Measurements from ENCODE around the gene LMX1B.
"Not testable (repeated sequence)": the region's sequence is repeated elsewhere in the genome, so short reads cannot be mapped to it uniquely, and the experiment has no call there.

LMX1B gene

GRCh38 chr9:126613651-126614050 lies at the start of gene LMX1B:
Gene LMX1B (plus strand): TSS chr9:126613928. CDS start chr9:126614450, 522 bp downstream.
- no peak for DNase-seq (ENCODE audit: low read depth)

GRCh38 chr9:126564128-126564527 lies 49.6 kb upstream of the LMX1B start:
- no peak for DNase-seq (ENCODE audit: low read depth)

GRCh38 chr9:126564716-126565115 lies 49.0 kb upstream of the LMX1B start:
- no peak for DNase-seq (ENCODE audit: low read depth)

GRCh38 chr9:126565336-126566128 lies 48.2 kb upstream of the LMX1B start:
- no peak for DNase-seq (ENCODE audit: low read depth)

- DNase-seq (ENCODE audit: low read depth) = no peak
Observed at GRCh38 chr9:126569036-126569435, 44.7 kb upstream of the LMX1B start.

GRCh38 chr9:126578029-126578428 lies 35.7 kb upstream of the LMX1B start:
- DNase-seq (ENCODE audit: low read depth) = no peak

- not testable (repeated sequence) for DNase-seq (ENCODE audit: low read depth)
Observed at GRCh38 chr9:126580319-126580718, 33.4 kb upstream of the LMX1B start.

GRCh38 chr9:126581893-126582292 lies 31.8 kb upstream of the LMX1B start:
- DNase-seq (ENCODE audit: low read depth) = no peak

GRCh38 chr9:126582427-126582826 lies 31.3 kb upstream of the LMX1B start:
- no peak for DNase-seq (ENCODE audit: low read depth)

- no peak for DNase-seq (ENCODE audit: low read depth)
Observed at GRCh38 chr9:126583144-126583760, 30.5 kb upstream of the LMX1B start.

GRCh38 chr9:126584611-126585010 lies 29.1 kb upstream of the LMX1B start:
- DNase-seq (ENCODE audit: low read depth) = no peak

GRCh38 chr9:126586236-126586635 lies 27.5 kb upstream of the LMX1B start:
- no peak for DNase-seq (ENCODE audit: low read depth)

- DNase-seq (ENCODE audit: low read depth) = no peak
Observed at GRCh38 chr9:126587187-126588185, 26.2 kb upstream of the LMX1B start.

- no peak for DNase-seq (ENCODE audit: low read depth)
Observed at GRCh38 chr9:126588491-126589168, 25.1 kb upstream of the LMX1B start.

GRCh38 chr9:126589349-126589748 lies 24.4 kb upstream of the LMX1B start:
- DNase-seq (ENCODE audit: low read depth) = no peak

GRCh38 chr9:126591083-126591482 lies 22.6 kb upstream of the LMX1B start:
- DNase-seq (ENCODE audit: low read depth) = no peak

- DNase-seq (ENCODE audit: low read depth) = no peak
Observed at GRCh38 chr9:126591922-126592321, 21.8 kb upstream of the LMX1B start.

- no peak for DNase-seq (ENCODE audit: low read depth)
Observed at GRCh38 chr9:126592461-126592860, 21.3 kb upstream of the LMX1B start.

GRCh38 chr9:126595982-126596381 lies 17.7 kb upstream of the LMX1B start:
- DNase-seq (ENCODE audit: low read depth) = no peak

GRCh38 chr9:126599047-126599650 lies 14.6 kb upstream of the LMX1B start:
- DNase-seq (ENCODE audit: low read depth) = no peak
